ENCODE data around the gene SYT8.

Gene SYT8

DNA sequence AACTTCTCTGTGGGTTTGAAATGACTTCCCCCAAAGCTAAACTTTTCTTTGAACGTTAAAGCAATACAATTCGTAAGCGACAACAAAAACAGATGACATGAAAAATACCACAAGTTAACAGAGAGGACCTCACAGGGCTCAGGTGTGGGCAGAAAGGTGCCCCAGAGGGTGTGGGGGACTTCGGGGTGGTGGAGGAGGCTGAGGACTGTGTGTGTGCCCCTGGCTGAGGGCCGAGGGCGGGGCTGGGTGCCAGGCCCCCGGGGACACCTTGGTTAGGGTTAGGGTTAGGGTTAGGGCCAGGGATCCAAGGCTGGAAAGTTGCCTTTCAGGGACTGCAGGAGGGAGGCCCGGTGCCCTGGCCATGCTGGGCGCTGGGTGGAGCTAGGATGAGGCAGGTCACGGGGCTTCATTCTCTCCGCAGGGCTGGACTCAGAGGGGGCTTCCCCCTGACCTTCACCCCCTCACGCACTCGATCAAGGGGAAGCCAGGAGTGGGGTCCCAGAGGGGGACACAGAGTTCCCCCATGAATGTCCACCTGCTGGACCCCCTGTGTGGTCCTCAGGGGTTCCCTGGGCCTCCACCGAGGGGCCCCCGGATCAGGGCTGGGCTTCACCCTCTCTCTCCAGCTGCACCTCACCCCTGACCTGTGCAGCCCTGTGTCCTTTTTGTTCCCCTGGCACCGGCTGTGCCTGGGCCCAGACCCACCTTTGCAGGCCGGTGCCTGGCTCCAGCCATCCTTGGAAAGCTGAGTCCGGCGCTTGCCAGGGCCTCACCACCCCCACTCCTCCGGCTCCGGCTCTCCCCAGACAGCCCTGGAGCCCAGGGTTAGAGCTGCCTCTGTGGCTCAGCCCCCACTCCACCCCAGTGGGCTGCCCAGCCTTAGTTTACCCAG is 11.0 kb downstream of the SYT8 start:
- DNase-seq (ENCODE audit: low read depth): no peak

DNA sequence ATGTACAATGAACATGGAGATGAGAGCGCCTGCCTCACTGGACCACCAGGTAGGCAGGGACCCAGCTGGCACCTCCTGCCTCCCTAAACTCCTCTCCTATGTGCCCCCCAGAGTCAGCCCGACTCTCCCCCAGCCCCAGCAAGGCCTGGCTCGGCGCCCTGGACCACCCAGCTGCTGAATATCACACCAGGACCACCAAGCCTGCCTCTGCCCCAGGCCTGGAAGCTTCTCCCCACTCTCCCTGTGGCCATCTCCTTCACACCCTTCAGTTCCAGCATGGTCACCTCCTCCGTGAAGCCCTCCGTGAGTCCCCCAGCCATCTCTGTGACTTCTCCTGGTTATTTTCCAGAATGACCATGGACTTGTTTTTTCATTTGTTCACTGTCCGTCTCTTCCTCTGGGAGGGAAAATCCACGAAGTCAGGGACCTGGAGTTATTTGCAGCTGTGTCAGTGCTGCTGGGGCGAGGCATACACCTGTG is 11.7 kb downstream of the SYT8 start:
- no peak for DNase-seq (ENCODE audit: low read depth)

DNA sequence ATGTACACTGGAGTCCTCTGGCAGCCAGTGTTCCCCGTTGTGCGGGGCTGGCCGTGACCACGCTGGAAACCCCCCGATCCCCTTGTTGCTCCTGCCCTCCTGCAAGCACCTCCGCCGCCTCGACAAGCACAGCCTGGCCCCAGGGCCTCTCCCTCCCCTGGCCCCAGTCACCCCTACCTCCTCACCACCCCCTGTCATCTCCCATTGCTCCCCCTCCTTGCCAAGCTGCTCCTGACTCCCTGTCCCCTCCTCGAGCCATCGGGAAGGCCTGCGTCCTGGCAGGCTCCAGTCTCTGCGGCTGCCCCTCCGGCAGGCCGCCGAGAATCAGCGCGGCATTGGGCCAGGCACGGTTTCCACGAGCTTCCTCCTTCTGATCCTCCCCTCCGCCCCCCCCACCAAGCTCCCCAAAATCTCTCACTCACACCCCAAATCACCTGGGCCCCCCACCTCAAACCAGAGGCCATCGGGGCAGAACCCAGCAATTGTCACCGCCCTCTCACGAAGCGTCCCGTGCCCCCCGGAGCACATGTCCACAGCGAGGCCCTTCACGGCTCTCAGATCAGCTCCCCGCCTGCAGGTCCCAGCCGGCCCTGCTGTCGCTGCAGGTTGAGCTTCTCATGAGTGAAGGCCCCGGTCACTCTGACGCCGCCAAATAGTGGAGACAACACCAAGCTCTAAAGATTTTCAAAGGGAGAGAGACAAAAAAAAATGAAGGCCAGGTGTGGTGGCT is 12.4 kb downstream of the SYT8 start:
- DNase-seq (ENCODE audit: low read depth): no peak

DNA sequence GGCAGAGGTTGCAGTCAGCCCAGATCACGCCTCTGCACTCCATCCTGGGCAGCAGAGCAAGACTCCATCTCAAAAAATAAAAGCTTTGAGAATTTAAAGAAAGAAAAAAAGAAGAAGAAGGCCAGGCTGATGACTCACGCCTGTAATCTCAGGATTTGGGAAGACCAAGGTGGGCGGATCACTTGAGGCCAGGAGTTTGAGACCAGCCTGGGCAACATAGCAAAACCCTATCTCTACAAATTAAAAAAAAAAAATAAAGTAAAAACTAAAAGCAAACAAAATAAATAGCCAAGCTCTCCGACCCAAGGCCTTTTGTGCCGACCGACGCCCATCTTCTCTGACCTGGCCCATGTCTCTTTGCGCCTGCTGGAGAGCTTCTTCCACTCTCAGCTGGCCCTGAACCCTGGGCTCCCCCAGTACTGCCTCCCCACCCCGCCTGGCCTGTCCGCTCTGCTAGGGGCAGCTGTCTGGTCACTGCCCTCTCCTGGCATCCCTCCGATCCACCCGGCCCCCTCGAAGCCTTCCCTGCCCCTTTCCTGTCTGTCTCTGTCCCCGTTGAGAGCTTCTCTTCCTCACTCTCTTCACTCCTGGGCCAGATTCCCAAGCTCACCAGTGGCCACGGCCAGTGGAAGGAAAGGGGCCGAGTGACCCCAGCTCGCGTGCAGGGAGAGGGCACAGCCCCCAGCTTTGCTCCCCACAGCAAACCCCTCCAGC is 13.3 kb downstream of the SYT8 start:
- no peak for DNase-seq (ENCODE audit: low read depth)

DNA sequence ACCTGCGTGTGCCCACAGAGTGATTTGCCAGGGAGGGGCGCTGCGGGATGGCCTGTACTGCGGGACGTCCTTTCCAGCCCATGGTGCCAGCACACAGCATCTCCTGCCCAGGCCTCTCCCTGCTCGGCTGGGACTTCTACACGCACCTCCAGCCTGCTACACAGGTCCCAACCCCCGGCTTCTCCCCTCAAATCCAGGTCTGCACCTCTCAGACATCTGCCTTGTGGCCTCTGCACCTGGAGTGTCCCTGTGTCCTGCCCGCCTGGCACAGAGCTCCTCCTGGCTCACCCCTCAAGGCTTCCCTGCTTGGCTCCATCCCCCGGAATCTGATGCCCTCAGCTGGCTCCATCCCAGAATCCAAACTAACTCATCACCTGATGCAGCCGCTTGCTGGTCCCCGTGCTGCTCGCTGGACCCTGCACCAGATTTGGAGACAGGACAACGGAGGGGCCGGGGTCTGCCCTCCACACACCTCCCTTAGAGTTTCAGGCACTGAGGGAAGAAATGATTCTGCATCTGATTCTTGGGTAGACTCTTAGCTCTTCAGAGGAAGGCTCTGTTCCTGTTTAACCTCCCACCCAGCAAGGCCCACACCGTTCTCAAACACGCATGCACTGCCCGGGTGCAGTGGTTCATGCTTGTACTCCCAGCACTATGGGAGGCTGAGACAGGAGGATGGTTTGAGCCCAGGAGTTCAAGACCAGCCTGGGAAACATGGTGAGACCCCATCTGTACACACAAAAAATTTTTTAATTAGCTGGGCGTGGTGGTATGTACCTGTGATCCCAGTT is 14.0 kb downstream of the SYT8 start:
- no peak for DNase-seq (ENCODE audit: low read depth)

DNA sequence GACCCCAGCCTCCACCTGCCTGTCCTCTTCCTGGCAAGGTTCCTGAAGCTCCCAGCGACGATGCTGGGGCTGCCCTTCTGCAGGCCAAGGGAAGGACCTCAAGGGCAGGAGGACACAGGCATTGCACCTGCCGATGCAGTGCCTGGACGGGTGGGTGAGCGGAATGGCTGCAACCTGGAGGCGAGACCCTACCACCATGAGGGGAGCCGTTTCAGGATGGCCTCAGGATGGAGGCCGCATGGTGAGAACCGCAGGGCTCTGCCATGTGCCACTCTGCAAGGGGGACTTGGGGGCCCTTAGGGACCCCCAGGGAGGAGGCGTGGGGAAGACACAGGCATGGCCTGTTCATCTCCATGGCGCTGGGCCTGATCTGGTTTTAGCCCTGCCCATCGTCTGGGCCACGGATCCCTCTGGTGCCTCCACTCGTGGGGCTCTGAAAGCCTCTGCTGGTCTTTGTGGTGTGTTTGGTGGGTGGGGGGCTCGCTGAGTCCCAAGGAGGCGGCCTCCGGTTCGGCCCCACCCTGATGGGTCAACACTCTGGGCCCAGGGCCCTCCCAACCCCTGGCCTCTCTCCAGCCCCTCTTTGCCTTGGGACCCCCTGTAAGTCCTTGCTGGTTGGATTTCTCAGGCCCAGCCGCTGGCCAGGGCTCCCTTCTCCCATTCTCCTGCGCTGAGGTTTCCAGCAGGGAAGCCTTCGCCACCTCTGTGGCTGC is 16.8 kb downstream of the SYT8 start:
- no peak for DNase-seq (ENCODE audit: low read depth)

DNA sequence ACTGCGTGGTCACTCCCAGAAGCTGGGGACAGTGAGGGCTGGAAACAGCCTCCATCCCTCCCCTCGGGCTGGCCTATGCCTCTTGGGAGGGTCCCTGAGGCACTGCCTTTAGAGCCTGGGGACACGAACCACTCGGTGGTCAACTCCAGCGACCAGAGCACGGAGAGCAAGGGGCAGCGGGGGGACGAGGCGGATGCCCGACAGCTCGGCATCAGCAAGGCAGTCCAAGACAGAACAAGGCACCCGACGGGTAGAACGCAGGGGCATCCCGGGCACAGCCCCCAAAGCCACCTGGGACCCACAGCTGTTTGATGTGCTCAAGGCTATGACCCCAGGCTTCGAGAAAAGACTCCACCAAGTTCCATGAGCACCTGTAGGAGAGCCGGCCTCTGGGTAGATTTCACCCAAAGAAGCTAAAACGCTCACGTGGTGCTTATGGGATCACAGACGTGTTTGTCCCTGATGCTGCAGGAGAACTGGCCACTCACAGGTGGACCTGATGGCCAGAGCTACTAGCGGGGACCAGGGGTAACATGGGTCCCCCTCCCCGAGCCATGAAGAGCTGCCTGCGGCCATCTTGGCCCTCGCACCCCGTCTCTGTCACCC is 17.6 kb downstream of the SYT8 start:
- DNase-seq (ENCODE audit: low read depth): no peak

DNA sequence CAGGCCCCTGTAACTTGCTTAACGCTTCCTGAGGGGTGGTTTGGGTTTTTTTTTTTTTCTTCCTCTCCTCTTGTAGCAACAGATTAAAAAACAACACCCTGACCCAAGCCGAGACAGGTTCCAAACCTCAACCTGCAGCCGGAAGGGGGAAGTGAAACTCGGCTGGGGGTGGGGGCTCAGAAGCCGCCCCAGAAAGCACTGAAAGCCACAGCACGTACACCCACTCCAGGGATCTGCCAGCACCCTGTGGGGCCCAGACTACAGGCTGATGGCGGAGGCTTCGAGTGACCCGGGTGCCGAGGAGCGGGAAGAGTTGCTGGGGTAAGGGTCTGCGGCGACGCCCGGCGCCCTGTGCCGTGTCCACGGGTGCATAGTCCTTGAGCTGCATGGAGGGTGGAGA is 18.1 kb downstream of the SYT8 start, which contains the start of gene LSP1:
Gene LSP1 (plus strand): TSS at position 208 of the 400 bp plus-strand sequence. CDS start 61 bp downstream, at position 269.
- no peak for DNase-seq (ENCODE audit: low read depth)

DNA sequence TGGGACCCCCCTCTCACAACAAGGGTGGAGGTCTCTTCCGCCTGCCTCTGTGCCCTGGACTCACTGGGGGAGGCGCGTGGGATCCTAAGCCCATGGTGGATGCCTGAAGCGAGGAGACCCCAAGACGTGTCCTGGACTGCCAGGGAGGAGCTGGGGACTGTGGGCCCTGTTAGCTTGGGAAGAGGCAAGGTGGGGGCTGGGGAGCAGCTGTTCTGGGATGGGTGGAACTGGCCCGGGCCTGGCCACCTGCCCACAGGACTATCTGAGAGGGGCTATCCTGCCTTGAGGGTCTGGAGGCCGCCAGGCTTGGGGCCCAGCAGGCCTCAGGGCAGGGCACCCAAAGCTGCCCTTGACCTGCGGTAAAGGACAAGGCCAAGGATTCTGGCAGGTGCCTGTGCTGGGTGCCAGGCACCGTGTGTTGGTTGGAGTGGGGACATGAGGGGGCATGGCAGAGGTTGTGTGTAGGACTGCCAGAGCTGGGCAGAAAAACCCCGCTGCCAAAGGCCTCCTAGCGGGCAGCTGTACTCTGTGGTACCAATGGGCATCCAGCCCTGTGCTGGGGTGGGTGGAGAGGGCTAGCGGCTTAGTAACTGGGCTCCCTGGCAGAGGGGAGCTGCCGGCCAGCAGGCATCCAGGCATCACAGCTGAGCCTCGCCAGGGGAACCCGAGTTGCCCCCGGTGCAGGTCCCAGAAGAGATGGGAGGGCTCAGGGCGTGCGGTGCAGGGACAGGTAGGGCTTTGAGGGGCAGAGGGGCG is 18.8 kb downstream of the SYT8 start:
- DNase-seq (ENCODE audit: low read depth): no peak

DNA sequence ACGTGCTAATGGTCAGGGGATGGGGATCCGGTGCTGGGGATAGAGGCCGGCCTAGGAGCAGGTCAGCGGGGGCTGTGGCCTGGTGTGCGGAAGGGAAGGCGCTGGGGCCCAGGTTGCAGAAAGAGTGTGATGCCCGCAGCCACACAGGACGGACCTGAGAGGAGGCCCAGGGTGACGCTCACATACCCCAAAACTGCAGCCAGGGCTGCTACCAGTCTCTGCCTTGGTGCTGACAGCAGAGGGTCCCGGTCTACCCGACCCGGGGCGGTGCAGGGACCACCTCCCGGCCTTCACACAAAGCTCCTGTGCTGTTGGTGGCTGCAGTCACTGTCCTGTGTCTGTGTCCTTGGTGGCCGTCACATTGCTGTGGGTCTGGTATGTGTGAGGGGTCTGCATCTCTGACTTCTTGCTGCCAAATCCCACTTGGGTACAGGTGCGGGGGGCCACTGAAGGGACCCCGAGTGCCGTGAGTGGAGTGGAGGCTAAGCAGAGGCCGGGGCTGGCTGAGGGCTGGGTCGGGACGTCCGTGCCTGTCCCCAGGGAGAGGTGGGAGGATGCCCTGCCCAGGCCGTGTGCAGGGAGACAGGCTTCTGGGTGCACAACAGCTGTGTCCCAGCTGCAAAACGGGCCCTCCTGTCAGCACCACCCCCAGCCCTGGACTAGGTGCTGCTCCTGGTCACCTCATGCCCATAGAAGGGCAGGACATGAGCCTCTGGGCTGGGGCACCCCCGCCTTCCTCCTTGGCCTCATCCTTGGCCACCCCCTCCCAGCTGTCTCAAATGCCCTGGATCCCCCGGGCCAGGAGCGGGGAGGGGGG is 19.6 kb downstream of the SYT8 start:
- no peak for DNase-seq (ENCODE audit: low read depth)

DNA sequence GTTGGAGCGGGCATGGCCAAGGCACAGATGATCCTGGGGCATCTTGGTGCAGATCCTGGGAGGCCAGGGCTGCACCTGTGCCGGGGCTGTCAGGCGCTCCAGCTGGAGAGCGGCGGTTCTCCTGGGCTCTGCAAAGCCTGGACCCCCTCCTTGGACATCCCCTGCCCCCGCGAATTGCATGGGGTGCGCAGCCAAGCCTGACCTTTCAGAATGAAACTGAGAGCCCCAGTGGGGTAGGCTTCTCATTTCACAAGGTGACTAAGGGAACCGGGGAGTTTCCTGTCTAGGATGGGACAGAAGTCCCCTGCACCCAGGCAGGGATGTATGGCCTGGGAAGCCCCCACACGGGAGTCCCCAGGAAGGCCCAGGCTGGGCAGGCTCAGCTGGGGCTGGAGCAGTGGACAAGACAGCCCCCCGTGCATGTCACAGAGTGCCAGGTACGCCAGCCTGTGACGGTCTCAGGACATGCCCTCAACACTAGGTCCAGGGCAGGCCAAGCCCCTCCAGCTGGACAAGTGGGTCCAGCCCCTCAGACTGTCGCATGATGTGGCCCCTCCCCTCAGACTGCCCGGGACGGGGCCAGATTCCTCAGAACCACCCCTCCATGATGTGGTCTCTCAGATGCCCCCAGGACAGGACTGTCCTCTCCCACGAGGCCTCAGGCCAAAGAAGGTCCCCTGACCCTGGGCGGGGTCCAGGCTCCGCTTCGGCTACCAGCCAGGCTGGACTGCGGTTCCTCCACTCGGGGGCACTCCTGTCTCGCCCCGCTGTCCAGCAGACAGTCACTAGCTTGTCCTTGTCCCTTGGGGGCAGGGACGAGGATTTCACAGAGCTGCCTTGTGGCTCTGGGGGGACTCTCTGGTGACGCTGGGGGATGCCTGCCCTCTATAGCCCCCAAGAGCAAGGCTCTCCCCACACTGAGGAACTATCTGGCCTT is 20.4 kb downstream of the SYT8 start:
- DNase-seq (ENCODE audit: low read depth): no peak

DNA sequence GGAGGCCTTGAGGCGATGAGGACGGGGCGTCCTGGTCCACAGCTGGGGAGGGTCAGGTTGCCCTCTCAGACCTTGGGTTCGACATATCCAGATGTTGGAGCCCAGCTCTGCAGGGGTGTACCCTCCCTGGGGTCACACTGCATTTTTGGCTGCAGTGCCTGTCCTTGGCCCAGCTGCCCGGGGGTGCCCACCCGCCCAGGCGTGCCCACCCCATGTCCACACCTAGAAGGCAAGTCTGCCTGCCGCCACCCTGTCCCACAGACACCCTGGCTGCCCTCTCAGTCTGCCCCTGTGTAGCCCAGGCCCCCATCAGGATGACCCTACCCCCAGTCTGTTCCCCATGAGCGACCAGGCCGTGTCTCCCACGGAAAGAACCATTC is 21.1 kb downstream of the SYT8 start:
- no peak for DNase-seq (ENCODE audit: low read depth)

DNA sequence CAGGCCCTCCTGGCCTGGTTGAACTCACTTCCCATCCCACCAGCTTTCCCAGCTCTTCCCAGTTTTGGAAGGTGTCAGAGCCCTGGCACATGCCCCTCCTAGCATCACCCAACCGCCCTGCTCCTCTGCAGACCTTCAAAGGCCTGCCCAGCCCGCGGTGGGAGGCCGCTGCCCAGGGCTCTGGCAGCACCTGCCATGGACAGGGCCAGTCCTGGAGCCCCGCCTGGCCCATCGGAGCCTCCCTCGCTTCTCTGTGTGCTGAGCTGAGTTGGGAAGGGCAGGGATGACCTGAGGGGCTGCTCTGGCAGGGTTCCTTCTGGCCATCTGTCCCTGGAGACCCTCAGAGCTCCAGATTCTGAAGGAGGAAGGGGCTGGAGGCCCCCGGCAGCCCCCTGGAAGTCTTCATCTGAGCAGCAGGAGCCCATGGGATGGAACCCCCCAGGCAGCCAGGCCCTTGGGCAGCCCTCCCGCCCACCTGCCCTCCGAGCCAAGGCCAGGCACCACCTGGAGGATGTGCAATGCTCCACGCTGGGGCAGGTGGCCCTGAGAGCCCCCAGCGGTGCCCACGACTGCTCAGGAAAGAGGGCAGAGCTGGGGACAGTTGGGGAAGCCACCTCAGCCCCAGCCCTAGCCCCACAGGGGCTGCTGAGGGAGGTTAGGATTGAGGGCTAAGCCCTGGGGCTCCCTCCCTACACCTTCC is 21.7 kb downstream of the SYT8 start:
- DNase-seq (ENCODE audit: low read depth): no peak

DNA sequence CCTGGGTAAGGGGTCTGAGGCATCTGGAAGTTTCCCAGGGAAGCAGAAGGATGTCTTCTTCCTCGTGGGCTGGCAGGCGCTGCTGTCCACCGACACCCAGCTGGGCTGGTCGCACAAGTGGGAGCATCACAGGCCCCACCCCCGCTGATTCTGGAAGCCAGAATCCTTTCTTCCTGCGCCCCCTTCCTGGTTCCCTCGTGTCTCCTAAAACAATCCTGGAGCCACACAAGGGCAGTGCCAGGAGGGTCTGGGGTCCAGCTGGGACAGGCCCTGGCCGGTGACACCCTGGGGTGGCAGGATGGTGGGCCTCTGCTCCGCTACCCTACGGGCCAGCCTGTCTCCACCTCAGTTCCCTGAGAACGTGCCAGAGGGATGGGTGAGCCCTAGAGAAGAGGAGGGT is 22.3 kb downstream of the SYT8 start:
- DNase-seq (ENCODE audit: low read depth): no peak

DNA sequence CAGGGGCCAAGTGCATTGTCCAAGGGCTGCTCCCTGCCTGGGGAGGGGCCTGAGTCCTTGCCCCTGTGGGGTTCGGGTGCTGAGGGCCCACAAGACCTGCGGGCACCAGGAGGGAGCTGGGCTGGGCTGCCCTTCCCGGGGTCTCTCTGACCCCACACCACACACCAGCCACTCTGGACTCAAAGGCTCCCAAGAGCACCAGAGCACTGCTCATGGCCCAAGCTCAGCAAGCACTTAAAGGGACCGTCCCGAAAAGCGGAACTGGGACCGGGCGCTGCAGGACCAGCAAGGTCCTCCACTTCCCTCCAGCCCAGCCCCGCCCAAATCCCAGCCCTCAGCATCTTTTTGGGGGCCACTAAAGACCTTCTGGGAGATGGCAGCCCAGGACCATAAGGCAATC is 23.4 kb downstream of the SYT8 start:
- no peak for DNase-seq (ENCODE audit: low read depth)

DNA sequence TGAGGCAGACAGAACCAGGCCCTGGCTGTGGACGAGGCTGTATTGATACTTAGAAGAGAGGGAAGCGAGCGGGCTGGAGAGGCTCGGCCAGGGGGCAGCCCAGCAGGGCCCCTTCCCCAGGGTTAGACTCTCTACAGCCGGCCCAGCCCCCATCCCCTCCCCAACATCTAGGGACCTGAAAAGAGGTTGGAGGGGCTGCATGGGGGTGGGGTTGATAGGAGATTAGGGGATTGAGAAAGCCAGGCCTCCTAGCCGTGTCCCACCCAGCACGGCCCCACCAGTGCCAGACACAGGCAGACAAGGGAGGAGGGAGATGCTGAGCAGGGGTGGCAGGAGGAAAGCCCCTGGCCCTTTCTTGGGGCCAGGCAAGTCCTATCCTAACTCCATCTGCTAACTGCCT is 23.8 kb downstream of the SYT8 start:
- no peak for DNase-seq (ENCODE audit: low read depth)

DNA sequence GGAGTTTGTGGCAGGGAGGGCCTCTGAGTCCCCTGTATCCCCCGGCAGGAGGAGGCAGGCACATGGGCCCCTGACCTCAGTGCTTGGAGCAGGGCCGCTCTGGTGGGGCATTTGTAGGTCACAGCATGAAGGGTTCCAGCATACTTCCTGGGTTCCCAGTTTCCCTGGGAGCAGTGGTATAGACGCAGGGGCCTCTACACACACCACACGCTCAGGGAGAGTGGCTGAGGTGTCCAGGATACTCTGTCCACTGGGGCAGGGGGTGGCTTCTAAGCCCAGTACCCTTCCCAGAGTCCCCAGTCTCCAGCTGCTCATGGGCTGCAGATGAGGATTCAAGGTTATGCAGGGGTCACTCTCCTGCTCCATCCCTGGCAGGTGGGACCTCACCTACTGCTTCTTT is 24.2 kb downstream of the SYT8 start:
- no peak for DNase-seq (ENCODE audit: low read depth)
